ENCODE data around the gene KRTAP5-4. TPM values are rescaled to one million over a fixed set of nuclear protein-coding genes. Genes with fewer than 3 reads are reported as not detected.

KRTAP5-4 gene
- total RNA-seq, 4 donors from 2014 or later = not detected

DNA sequence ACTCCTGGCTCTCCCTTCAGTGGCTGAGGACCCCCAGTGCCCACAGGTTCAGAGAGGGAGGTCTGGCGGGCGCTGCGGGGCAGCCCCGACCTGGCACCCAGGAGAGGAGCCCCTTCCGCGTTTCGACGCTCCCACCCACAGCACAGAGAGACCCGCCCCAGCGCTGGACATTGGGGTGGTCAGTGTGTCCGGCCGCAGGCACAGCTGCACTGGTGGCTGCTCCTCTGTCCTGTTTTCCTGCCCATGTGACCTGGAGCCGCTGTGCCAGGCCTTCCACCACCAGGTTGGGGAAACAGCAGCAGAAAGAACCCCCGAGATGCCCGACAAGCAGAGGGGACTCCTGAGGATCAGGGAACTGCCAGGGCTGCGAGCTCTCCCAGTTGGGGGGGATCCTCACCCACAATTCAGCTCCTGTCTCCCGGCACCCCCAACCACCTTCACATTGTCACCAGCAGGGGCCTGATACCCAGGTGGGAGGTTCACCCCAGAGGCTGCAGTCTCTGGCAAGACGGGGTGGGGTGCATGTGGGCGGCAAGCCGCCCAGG is 21.3 kb upstream of the KRTAP5-4 start:
- TF ChIP-seq, protein P1, sequence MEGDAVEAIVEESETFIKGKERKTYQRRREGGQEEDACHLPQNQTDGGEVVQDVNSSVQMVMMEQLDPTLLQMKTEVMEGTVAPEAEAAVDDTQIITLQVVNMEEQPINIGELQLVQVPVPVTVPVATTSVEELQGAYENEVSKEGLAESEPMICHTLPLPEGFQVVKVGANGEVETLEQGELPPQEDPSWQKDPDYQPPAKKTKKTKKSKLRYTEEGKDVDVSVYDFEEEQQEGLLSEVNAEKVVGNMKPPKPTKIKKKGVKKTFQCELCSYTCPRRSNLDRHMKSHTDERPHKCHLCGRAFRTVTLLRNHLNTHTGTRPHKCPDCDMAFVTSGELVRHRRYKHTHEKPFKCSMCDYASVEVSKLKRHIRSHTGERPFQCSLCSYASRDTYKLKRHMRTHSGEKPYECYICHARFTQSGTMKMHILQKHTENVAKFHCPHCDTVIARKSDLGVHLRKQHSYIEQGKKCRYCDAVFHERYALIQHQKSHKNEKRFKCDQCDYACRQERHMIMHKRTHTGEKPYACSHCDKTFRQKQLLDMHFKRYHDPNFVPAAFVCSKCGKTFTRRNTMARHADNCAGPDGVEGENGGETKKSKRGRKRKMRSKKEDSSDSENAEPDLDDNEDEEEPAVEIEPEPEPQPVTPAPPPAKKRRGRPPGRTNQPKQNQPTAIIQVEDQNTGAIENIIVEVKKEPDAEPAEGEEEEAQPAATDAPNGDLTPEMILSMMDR (IDR thresholded peaks at IDR 0.05; ENCODE audit: low read depth) = no peak

DNA sequence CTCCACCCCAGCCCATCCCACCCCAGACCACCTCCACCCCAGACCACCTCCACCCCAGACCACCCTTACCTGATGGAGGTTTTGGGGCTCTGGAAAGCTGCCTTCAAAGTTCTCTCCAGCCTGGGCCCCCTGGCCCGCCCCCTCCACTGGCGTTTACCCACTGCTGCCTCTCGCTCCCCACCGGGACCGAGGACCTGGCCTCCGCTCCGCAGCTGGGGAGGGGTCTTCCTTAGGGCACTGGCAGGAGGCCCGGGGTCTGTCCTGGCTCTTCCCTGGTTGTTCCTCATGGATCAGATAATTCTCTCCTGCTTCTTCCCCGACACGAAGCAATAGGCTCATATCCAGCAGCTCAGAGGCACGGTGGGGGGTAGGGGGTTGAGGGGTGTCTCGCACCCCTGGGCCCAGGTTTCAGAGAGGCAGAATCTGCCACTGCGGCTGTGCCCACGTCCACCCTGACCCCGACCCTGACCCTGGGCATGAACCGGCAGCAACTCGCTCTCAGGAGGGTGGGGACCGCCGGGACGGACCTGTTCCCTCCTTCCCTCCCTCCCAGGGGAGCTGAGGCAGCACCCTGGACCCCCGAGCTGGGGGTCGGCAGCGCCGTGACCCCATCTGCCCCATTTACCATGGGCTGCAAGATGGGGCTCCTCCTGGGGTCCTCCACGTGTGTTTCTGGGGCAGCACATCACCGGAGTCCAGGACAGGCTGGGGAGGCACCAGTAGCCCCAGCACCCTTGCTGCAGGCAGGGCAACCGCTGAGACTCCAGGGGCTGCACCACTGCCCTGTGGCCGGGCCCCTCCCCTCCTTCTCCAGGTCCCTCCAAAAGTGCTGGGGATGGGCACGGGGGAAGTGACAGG is 20.6 kb upstream of the KRTAP5-4 start:
- TF ChIP-seq, protein P1 (IDR thresholded peaks at IDR 0.05; ENCODE audit: low read depth) = no peak

DNA sequence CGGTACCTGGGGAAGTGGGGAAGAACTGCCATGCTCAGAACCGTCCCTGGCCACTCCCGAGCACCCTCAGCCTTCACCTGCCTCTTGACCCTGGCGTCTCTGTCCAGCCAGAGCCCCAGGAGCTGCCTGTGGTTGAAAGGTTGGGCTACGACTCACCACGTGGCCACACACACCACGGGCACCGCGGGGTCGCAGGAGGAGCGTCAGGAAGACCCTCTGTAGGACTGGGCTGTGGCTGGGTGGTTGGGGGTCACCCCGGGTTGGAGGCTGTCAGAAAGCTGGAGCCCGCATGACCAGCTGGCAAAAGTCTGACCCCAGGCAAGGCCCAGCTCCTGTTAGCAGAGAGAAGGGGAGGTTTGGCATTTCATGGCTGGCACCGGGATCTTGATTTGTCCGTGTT is 19.2 kb upstream of the KRTAP5-4 start:
- TF ChIP-seq, protein P1 (IDR thresholded peaks at IDR 0.05; ENCODE audit: low read depth) = no peak

DNA sequence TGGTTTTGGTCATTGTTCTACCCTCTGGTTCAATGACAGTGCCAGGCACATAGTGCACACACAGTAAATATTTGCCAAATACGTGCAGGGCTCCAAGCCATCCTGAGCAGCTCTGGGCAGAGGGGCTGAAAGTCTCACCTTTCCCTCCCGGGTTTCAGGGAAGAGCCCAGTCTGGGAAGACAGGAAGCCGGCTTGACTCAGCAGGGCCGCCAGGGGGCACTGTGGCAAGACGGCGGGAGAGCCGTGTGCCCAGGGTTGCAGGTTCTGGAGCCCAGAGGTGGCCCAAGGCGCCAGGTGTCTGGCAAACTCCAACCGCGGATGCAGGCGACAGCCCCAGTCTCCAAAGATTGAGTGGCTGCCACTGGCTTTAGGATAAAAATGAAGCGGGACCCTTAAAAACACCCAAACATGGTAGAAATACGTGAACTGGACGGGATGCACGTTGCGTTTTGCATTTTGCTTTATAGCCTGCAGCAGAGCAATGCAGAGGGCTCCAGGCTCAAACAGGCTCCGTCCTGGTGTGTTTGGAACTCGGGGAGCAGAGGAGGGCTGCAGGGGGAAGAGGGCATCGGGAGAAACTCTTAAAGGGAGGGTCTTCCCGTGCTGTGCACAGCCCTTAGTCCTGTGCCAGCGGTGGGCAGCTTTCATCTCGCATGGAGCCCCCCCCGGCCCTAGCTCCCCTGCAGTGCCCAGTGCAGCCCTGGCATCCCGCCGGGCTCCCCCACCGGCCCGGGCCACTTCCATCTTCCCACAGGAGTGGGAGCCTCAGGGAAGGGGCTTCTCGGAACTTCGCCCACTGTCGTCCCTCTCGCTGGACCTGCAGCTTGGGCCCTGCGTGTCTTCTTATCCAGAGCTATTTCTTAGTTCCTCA is 18.4 kb upstream of the KRTAP5-4 start:
- TF ChIP-seq, protein P1 (IDR thresholded peaks at IDR 0.05; ENCODE audit: low read depth) = no peak

DNA sequence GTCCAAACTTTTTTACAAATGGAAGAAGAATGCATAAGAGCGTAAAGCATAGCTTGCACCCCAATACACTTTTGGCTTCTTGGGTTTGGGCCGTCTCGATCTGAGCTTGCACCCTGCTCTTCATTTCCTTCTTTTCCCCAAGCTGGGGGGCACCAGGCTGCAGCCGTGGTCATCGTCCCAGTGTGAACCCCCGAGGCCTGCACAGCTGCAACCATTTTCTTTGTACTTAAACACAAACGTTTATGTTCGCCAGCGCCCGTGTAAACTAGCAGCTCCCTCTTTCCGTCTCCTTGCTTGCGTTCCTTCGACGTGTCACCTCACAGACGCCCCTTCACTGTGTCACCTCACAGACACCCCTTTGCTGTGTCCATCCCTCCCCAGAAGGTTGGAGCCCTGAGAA is 17.7 kb upstream of the KRTAP5-4 start:
- TF ChIP-seq, protein P1 (IDR thresholded peaks at IDR 0.05; ENCODE audit: low read depth) = no peak

DNA sequence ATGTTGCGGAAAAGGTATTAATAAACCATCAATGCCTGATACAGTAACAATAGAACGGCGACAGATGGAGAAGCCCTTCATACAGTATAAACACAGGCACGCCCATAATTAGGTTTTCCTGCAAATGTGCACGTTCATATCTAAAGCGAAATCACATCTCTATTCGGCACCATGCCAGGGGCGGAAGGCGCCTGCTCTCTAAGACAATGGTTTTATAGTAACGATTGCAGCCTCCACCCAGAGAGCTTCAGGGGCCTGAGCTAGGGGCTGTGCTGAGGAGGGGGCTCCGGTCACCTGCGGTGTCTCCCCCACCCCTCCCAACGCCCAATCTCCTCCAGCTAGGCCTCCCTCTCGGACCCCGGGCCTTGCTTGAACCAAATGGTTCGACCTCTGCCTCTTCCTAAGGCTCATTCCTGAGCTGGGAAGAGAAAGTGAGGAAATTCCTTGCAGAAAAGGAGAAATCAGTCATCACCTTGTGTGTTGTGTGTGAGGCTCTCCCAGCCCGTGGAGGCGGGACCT is 17.2 kb upstream of the KRTAP5-4 start:
- TF ChIP-seq, protein P1 (IDR thresholded peaks at IDR 0.05; ENCODE audit: low read depth) = no peak
